GM18498 (cell line): ENCODE data around the gene ITPA.

Source experiments
- ATAC-seq: cut with Tn5 transposase; IDR thresholded peaks from one replicate; pipeline ENCODE4 v1.9.1; 2021; ENCODE audit warnings: mild to moderate bottlenecking, moderate library complexity; ENCODE audit not compliant: unreplicated experiment

The ITPA gene

GRCh38 chr20:3240776-3241363 is 31.6 kb downstream of the ITPA start:
- ATAC-seq = no peak

DNA sequence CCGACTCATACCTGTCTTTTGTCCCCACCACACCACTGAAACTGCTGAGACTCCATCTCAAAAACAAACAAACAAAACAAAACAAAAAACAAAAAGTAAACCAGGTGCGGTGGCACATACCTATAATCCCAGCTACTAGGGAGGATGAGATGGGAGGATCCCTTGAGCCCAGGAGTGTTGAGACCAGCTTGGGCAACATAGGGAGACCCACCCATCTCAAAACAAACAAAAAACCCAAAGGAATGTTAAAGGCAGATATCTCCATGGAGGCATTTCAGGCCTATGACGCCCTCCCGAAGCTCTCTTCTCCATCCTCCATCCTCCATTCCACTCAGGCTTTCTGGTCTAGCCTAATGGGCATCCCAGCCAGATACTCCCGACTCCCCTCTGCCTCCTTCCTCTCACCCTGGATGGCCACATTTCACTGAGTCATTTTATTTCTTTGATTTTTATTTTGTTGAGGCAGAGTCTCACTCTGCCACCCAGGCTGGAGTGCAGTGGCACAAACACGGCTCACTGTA is 32.9 kb downstream of the ITPA start:
- ATAC-seq = no peak

DNA sequence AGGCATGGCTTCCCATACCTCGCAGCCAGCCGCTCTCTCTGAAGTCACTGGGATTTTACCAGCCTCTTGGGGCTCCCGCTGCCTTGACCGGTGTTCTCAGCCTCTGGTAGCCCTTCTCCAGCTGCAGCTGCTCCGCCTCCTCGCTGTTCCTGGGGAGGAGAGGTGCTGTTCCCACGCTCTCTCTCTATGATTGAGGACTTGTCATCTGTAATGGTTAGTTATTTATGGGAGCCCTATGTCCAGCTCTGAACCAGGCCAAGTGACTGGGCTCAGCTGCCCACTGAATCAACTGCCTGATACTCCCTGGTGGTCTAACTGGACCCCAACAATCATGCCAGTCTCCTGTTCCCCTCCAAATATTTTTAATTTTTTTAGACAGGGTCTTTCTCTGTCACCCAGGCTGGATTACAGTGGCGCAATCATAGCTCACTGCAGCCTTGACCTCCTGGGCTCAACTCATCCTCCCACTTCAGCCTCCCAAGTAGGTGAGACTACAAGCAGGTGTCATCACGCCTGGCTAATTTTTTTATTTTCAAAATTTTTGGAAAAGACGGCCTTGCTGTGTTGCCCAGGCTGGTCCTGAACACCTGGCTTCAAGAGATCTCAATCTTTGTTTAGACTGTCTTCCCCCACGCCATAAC is 34.5 kb downstream of the ITPA start:
- no peak for ATAC-seq

DNA sequence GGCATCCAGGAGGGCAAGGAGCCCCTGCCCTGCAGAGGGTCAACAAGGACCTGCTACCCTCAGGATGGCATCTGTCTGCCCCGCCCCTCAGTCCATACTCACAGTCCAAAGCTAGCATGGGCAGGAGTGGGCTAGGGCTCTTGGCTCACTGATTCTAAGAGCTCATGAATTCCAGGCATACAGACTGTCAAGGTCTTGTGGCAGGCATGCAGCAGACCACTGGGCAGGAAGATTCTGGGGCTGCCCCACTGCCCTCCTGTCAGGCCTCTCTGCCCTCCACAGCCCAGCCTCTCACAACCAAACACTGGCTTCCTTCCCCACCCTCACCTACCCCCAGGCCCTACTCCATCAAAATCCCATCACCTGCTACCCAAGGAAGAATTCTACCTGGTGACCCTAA is 35.3 kb downstream of the ITPA start:
- ATAC-seq = no peak

GRCh38 chr20:3245156-3245555 is 35.9 kb downstream of the ITPA start:
- ATAC-seq = no peak

DNA sequence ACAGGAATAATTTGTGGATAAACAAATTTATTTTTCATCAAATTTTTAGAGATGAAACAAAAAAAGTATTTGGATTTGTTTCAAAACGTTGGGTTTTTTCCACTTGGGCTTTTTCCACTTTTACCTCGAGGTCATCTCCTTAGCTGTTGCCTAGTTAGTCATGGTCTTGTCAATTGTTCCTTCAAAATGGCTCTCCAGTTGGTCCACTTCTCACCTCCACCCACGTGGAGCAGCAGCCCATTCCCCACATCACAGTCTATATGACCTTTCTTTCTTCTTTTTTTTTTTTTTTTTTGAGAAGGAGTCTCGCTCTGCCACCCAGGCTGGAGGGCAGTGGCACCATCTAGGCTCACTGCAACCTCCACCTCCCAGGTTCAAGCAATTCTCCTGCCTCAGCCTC is 36.4 kb downstream of the ITPA start:
- ATAC-seq = no peak

GRCh38 chr20:3246682-3247081 is 37.4 kb downstream of the ITPA start:
- no peak for ATAC-seq

DNA sequence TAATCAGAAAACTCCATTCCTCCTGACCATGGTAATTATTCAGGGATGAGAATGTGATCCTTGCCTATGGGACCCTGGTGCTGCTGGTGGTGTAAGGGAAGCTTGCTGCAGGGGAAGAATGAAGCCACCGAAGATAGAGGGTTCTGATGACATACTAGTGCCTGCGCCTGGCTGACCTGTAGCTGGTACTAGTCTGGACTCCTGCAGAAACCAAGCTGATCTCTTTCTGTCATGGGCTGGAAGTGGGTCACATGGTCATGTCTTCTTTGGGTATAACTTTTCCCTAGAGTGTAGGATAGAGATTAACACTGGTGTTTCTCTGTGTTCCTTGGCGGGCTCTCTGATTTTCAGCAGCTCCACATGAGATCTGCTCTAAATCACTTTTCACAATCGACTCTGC is 38.3 kb downstream of the ITPA start:
- no peak for ATAC-seq

DNA sequence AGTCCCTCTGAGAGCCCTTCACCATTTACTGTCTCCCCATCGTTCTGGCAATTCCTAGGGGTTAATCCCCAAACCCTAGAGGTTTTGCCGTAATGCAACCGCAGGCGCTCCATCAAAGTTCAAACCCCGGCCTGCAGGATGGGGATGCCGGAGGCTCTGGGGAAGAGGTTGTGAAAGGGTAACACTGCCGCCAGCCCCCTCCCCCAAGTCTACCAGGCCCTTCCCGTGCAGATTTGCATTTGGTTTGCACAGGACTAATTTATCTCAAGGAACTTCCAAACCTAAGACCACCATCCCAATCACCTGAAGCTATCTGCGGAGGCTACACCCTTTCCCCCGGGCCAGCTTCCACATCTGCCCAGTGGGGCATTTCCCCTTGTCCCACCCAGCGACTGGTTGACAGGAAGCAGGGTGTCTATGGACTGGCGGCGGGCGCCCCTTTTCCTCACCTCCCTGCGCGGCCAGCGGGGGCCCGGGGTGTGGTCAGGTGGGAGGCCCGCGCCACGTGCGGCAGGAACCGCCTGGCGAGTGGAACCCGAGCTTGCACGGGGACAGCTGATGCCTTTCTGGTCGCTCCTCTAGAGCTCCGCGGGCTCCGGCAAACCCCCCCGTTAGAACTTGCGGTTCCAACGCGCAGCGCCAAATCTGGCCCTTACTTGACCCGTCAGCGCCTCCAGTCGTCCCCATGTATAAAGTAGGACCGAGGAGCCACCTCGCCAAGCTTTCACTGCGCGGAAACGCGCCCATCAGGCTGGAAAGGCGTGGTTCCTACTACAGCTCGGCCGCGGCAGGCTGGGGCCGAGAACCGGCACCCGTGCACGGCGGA is 39.1 kb downstream of the ITPA start:
- no peak for ATAC-seq

GRCh38 chr20:3248993-3249347 is 39.7 kb downstream of the ITPA start:
- ATAC-seq = no peak

GRCh38 chr20:3250091-3250504 is 40.8 kb downstream of the ITPA start:
- no peak for ATAC-seq

DNA sequence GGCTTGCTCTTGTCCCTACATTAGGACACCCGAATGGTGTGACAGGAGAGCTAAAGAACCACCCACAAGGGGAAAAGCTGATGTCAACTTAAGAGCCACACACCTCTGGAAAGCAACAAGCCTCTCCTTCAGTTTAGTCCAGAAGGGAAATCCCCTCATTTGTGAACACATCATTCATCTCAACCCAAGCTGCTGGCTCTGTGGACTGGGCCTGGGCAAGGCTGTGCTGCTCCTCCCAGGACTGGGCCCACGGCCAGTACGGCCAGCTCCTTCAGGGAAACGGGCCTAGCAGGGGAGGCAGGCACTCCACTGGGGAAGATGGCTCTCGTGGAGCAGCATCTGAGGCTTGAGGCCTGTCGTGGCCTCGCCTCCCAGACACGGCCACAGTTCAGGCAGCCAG is 42.5 kb downstream of the ITPA start:
- no peak for ATAC-seq

- ATAC-seq = no peak
Measured at GRCh38 chr20:3255728-3256127, 46.4 kb downstream of the ITPA start.

- ATAC-seq = no peak
Measured at GRCh38 chr20:3258429-3258828, 49.1 kb downstream of the ITPA start.

DNA sequence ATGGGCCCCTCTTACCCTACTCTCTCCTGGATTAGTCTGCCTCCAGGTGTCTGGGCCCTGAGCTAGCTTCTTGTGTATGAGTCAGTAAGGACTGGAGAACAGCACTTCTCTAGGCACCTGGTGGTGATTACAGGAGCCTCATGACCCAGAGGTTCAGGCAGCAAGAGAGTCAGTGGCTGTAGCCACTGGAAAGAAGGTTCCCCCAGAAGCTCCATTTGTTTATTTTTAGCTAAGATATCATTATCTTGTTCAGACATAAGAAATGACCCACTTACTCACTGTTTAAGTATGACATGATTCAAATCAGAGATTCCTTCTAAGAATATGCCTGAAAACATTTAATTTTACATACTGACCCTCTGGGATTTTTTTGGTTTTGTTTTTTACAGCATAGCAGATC is 53.3 kb downstream of the ITPA start:
- ATAC-seq = no peak

GRCh38 chr20:3270051-3270450 is 60.8 kb downstream of the ITPA start:
- ATAC-seq = no peak

DNA sequence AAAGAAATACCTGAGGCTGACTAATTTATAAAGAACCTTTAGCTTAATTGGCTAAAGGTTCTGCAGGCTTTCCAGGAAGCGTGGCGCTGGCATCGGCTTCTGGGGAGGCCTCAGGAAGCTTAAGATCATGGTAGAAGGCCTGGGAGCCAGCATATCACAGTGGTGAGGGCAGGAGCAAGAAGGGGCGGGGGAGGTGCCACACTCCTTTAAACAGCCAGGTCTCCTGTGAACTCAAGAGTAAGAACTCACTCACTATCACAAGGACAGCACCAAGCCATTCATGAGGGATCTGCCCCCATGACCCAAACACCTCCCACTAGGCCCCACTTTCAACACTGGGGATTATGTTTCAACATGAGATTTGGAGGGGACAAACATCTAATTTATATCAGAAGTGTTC is 64.1 kb downstream of the ITPA start:
- no peak for ATAC-seq
